Measurements from ENCODE around the gene MAS1L.

DNA sequence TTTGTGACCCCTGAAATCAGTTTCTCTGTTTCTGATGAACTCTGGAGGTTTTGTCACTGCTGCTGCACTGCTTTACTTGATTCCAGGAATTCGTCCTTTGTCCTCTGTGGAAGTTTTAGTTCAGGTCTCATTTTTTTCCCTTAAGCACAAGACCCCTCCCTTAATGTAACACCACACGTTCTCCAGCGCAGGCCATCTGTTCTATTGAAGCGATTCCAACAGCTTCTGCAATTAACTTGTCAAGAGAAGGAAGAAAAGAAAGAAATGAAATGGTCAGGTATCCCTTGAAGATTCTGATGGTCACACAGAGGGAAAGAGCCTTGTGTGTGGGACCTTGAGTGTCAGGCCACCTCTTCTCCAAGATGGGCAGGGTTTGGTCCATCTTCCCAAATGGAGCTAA, 7.8 kb upstream of the MAS1L start:
- TF ChIP-seq CTCF (IDR thresholded peaks at IDR 0.05) (no peak), EZH2phosphoT487 (IDR thresholded peaks at IDR 0.05) (no peak), EZH2 (IDR thresholded peaks at IDR 0.05) (no peak)

Data from neural progenitor cell (in vitro differentiated cells).